NCI-H226 (cell line): ENCODE results near the gene ELK4.
"Not testable (repeated sequence)": the region's sequence is repeated elsewhere in the genome, so short reads cannot be mapped to it uniquely, and the experiment has no call there.

ENCODE experiments used
- DNase-seq: peaks from one replicate; pipeline ENCODE4 v3.0.0-alpha.2; 2015

The ELK4 gene

DNA sequence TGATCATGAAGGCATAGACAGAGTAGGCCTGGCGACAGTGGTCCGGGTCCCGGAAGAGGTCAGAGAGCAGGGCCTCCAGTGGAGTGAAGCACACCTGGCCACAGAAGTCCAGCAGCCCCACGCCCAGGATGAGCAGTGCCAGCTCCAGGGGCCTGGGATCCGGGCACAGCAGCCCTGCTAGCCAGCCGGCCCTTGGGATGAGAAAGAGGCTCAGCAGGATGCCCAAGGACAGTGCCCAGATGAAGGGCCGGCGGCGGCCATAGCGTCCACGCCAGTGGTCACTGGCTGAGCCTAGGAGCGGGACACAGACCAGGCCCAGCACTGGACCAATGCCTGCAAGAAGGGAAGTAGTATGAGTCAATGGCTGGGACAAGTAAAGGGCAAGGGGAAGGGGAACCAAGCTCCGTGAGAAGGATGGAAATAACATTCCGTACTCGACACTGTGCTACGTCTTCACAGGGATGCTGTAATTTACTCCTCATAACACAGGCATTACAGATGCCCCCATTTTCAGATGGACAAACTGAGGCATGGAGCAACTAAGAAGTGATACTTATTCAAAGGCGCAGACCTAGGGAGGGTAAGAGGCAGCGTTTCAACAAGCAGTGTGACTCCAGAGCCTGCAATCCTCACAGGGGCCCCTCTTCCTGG is 31.6 kb upstream of the ELK4 start:
- no peak for DNase-seq

DNA sequence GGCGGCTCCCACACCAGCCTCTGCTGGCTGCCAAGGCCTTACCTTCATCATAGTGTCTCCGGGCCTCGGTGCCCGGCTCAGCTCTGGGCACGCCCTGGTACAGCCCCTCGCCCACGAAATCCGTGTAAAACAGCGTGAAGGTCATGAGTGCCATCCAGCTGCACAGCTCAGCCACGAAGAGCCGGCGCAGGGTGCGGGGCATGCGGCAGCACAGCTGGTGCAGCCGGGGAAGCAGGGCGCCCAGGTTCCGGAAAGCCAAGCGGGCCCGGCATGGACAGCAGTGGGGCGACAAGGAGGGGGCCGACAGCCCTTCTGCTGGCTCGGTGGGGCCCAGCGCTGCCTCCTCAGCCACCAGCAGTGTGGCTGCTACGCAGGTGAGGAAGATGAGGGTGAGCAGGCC is 31.0 kb upstream of the ELK4 start:
- DNase-seq, result no peak

DNA sequence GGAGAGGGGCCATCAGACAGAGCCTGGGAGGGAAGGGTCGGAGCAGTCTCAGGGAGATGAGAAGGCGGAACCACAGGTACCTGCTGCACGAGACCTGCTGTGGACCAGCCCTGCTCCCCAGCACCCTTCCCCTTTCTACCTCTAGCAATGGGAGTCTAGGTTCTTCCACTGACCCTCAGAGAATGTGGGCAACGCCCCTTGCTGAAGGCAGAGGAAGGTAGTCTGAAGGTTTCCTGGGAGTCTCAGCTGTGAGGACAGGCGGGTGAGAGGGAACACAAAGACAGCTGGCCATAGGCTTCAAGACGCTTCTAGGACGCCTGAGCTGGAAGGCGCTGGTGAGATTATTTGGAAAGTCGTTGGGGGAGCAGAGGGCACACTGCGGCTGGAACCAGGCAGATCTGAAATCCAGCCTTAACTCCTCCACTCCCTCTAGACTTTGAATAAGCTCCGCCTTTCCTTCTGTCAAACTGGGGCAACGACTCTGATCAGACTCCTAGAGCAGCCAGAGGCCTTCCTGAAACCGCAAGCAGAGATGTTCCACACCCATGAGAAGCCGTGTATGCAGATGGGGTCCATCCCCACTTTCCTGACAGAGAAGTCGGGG is 30.4 kb upstream of the ELK4 start:
- no peak for DNase-seq

DNA sequence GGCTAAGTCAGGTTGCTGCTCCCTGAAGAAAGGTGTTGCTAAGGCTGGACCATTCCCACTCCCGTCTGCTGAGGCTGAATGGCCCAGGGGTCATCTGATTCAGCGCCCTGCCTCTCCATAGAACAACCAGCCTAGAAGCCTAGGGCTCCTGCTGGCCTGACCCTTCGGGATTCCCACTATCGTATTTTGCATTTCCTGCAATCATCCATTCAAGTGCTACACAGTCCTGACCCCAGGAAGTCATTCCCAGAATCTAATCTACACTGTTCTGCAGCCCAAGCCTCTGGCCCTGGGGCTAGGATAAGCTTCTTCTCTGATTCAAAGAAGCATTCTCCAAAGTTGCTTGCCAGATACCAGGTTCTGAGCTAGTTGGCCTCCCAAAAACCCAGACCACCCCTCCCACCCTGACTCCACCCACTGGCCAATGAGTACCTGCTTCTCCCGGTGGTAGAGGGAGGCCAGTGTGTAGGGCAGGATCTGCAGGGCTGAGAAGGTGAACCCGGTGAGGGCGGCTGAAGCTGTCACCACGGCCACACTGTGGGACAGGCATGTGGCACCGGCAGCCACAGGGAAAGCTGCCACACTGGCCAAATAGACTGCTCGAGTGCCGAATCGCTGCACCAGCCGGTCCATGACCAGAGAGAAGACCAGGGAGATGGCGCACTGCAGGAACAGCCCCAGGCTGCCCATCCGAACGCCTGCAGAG is 29.8 kb upstream of the ELK4 start:
- no peak for DNase-seq

DNA sequence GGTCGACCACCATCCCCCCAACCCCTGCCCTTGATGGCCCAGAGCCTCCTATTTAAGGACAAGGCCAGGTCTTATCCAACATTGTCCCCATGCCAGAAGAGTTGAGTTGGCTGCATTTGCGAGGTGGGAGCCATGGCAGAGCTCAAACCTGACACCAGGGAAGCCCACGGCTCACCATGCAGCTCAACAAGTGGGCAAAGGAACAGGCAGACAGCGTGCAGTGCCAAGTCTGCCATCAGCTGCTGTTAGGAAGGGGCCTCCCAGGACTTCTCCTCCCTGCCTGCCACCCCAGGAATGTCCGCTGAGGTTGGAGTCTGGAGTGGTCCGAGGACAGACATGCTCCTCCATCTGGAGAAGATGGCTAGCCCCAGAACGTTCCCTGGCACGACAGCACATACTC is 28.6 kb upstream of the ELK4 start:
- DNase-seq, result no peak

DNA sequence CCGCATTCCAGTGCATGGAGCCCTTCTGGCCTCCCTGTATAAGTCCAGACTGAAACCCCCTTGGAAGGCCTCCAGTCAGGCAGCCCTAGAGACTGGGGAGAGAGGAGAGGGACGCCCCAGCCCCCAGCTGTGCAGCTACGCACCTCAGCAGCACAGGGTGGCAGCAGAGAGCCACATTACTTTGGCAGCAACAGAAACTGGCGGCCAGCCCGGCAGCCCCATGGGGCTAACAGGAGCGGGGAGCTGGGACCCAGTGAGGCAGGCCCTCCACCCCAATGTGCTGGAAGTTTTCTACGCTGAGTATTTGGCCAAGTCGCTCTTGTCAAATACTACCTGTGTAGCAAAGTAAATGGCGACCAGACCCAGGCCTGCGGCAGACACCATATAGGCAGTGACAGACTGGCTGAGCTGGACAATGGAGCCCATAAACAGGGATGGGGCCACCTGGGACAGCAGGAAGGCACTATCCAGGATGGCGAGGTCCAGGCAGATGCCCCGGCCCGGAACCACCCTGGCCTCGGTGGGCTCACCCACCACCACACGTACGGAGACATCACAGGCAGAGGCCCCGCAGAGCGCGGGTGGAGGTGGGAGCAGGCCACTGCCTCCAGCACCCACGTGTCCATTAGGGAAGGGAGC is 27.3 kb upstream of the ELK4 start:
- peak; percentile 26 for DNase-seq

DNA sequence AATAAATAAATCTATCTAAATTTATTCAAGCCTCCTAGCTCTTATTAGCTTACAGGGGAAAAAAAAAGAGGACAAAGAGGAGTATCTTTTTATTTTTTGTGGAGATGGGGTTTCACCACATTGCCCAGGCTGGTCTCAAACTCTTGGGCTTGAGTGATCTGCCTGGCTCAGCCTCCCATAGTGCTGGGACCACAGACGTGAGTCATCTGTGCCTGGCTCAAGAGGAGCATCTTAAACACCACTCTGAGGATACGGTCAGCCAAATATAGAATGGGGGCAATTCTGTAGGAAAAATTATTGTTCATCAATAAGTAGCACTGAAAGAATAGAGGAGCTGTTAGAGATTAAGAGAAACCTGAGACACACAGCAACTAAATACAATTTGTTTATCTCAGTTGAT is 24.4 kb upstream of the ELK4 start:
- DNase-seq, result no peak

DNA sequence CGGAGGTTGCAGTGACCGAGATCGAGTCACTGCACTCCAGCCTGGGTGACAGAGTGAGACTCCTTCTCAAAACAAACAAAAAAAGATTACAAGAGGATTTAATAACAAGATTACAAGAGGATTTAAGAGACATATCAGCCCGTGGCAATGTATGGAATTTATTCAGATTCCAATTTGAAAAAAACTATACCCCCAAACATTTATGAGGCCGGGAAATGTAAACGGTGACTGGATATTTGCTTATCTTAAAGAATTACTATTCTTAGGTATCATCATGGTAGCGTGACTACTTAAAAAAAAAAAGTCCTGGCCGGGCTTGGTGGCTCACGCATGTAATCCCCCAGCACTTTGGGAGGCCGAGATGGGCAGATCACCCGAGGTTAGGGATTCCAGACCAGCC is 21.2 kb upstream of the ELK4 start:
- no peak for DNase-seq

DNA sequence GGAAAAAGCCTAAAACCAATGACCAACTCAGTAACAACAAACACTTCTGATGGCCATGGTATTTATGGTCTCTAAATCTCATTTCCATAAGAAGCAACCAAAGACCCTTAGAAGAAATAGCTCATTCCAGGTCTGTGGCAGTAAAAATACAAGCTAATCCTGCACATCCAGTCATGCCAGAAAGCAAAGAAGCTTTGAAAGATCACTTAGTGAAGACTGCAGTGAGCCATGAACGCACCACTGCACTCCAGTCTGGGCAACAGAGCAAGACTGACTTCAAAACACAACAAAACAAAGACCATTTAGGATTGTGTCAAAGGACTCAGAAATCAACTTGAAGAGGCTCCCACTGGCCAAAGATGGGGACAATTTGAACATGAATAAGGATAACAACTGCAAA is 18.4 kb upstream of the ELK4 start:
- DNase-seq, result no peak

DNA sequence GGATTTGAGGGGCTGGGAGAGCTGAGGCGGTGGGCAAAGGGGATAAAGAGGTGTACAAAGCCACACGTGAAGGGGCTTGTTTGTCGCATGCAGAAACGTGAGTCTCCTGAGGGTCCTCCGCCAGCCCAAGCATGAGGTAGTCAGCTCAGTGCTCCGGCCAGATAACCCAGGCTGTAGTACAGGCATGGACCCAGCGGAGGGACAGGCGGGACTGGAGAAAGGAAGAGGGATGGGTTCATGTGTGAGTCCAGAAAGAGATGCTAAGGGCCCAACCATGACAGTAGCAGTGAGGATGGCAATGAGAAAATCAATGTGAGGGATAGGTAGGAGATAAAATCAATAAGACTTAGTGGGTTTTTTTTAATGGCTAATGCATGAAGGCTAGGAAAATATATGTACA is 13.7 kb upstream of the ELK4 start:
- DNase-seq, result no peak

DNA sequence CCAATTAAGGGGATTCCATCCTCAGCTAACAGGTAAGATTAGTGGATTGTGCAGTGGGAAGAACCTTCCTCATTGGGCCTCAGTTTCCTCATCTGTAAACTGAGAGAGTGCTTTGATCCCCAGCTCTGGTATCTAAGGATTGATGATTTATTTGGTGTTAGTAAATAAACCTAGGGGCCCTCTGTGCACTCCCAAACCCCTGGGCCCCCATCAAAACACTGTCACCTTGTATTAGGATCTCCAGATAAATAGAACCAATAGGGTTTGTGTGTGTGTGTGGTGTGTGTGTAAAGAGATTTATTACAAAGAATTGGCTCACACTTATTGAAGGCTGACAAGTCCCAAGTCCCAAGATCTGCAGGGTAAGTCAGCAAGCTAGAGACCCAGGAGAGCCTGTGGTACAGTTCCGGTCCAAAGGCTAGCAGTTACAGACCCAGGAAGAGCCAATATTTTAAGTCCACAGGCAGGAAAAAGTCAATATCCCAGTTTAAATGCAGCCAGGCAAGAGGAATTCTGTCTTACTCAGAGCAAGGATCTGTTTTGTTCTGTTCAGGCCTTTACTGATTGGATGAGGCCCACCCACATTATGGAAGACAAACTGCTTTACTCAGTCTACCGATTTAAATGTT is 11.0 kb upstream of the ELK4 start:
- no peak for DNase-seq

DNA sequence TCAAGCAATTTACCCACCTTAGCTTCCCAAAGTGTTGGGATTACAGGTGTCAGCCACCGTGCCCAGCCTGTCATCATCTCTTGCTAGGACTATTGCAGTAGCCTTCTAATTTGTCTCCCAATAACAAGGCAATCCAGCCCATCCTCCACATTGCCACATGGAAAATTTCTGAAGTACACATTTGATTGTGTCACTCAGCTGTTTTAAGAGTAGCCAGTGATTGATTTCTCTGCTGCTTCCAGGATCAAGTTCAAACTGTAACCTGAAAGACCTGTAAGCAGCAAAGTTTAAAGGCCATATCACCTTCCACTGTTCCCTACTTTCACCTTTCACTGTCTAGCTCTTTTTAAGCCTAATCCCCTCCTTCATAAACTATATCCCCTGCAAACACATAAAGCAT is 7.8 kb upstream of the ELK4 start:
- DNase-seq, result no peak

DNA sequence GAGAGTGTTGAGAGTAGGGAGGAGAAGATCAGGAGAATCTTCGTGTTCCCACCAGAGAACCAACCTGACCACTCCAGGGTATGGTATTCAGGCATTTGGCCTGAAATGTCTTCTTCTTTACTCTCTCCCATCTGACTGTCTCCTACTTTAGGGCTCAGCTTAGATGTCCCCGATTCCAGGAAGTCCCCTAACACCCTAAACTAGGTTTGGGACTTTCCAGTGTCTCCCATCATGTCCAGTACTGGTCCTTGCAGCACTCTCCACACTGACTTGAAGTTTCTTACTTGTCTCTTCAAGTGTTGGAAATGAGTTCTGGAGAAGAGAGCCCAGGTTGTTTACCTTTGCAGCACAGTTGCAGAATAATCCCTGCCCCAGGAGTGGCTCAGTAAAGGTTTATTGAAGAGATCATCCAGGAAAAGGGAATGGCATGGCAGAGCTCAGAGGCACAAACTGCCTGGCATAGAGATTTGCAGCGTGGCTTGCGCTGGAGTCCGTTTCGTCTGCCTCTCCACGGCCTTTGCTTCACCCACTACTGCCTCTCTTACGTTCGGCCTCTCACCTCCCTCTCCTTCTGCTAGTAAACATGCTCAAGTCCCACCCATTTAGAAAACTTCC is 6.2 kb upstream of the ELK4 start:
- no peak for DNase-seq

DNA sequence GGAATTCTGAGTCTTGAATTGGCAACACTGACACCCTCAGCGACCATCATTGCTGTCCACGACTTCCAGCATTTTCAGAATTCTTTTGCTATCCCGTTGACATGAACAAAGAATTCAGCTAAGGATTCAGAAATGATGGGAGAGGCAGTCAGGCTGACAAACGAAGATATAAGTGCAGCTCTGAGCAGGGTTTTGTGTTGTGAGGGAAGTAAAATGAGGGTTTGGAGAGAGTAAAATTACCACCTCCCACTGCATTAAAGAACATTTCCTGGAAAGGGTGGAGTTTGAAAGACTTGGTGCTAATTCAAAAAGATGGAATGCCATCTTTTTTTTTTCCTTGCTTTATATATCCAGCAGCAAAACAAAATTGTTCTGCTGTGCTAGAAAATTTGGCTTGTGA is 4.9 kb upstream of the ELK4 start:
- no peak for DNase-seq

DNA sequence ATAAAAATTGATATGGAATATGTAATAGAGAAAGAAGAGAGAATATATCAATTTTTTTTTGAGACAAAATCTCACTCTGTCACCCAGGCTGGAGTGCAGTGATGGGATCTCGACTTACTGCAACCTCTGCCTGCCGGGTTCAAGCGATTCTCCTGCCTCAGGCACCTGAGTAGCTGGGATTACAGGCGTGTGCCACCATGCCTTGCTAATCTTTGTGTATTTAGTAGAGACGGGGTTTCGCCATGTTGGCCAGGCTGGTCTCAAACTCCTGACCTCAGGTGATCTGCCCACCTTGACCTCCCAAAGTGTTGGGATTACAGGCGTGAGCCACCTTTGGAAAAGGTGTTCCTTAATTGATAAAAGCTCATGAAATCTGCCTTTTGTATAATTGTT is 4.3 kb upstream of the ELK4 start:
- not testable (repeated sequence) for DNase-seq

DNA sequence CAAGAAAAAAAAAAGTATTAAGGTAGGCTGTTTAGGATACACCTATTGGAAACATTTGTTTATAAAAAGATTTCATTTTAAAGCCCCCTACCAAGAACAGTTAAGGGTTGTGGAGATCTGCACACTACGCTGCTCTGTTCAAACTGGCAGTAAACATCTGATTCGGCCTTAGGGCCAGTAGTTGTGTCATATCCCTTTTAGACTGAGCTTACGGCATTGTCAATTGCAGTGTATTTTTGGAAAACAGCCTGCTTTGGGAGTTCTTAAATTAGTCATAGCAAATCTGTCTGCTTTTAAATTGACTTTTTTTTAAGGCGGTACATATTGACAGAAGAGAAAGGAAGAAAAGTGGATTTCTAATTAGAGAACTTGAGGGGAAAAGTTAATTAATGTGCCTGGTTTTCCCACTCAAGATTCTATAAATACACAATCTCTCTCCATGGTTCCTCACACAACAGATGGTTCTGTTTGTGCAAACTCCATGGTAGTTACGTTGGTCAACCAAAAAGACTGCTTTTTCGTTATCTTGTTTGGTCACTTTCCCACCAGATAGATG is 1.7 kb upstream of the ELK4 start:
- no peak for DNase-seq

DNA sequence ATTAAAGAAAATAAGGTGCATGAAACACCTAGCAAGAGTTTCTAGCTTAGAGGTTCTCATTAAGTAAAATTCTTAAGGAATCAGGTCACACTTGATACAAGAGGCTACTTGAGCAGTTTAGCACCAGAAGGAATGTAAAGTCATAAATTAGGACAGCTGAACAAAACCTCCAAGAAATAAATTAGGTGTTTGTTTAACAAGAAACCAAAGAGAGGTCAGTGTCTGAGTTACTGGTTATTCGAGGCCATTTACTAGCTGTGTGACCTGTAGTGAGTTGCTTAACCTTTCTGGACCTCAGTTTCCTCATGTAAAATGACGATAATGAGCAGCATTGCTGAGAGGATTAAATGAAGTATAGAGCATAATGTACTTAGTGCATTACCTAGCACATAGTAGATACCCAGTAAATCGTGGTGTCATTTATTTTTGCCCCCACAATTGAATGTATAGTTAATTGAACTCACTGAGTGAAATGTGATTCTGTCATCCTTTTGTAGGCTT is 908 bp upstream of the ELK4 start:
- no peak for DNase-seq

DNA sequence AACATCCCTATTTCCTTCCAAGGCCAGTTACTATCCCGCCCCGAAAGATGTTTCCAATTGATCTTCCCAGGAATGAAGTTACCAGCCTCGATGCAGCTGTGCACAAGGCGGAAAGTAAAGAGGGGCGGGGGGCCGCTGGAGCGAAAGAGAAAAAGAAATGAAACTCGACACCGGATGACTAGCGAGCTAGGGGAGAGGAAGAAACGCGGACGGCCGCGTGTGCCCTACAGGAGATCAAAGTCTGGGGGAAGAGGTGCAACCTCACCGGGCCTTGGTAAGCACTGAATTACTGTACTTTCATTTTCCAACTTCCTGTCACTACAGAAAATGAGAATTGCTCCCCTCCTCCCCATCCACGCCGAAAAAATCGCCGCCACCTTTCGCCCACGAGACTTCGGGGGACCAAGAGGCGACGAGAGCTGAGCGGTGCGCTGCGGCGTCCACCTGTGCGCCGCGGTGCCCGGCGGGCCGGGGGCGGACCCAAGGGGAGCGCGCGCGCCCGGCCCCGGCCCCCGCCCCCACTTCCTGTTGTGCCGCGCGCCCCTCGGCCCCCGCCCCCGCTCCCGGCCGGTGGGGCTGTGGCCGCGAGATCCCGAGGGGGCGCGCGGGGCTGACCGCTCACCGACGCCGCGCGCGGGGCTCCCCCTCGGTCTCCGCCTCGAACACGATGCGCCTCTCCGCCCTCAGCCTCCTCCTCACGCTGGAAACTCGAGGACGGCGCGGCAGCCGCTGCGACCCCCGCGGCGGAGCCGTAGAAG is 622 bp downstream of the ELK4 start:
- DNase-seq, result peak; percentile 75

DNA sequence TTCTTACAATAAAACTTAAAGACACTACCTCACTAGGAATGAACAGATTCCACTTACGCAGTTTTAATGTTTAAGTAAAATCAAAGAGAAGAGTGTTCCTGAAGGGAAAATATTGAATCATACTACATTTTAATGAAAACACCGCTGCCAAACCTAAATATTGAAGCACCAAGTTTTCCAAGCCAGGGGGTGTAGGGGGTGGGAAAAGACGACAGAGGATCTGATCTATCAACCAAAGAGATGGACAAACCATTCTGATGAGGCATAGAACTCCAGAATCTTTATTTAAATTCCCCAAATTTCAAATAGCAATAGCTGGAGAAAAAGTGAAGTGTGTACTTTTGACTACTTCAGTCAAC is 1.2 kb downstream of the ELK4 start:
- no peak for DNase-seq

DNA sequence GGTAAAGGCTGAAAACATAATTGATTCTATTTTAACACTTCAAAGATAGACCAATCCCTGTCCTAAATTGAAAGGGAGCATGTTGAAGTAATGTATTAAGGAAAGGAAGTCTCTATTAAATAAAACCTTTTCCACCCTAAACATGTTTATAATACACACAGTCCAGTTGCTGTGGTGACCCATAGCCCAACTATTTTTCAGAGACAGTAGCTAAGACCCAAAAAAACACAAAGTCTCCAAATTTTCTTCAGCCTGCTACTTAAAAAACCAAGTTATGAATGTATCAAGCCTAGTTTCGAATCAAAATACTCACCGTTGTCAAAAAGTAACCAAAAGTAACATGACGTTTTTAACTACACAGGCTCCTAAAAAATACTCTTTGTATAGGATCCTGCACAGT is 1.6 kb downstream of the ELK4 start:
- DNase-seq, result no peak

DNA sequence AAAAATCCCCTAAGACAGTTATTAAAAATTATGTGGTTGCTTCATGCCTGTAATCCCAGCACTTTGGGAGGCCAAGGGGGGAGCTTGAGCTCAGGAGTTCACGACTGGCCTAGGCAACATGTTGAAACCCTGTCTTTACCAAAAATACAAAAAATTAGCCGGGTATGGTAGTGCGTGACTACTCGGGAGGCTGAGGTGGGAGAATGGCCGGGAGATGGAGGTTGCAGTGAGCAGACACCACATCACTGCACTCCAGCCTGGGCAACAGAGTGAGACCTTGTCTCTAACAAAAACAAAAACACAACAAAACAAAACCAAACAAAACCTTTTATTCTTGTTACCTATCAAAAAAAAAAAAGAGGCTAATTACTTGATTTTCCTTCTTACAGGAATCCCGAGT is 2.1 kb downstream of the ELK4 start:
- no peak for DNase-seq

DNA sequence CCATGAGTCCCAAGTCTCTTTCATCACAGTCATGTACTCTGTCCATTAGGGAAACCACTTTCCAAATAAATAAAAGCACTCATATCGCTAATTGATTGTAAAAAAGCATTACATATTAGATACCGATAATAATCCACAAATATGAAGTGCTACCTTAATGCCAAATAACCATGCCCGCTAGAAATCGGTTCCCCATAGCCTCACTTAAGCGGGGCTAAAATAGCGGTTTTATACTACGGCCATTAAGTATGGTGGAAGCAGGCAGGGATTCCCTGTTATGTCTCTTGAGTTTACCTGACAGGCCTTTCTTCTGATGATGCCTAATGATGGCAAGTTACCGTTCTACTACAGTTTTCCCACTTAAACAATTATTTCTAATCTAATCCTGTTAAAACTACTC is 3.9 kb downstream of the ELK4 start:
- no peak for DNase-seq
